H1 (cell line): Measurements from ENCODE around the gene CHRNA9. TPM values are rescaled to one million over a fixed set of nuclear protein-coding genes. Genes with fewer than 3 reads are reported as not detected.

Experiments
- CTCF ChIA-PET: fragments of 300-600 bp; sonication (Branson Sonifier 250); formaldehyde crosslinking; loops from one replicate; lab custom pipeline; 2021; ENCODE audit not compliant: partially characterized antibody; lab: Charles Lee
- POLR2A ChIA-PET: fragments of 300-600 bp; sonication (Branson Sonifier 250); formaldehyde crosslinking; loops from one replicate; lab custom pipeline; 2021; ENCODE audit warnings: inconsistent platforms; ENCODE audit not compliant: partially characterized antibody; lab: Charles Lee
- DNase-seq, 2 experiments: peaks; one replicate each; pipeline versions ENCODE4 v3.0.0 to v3.0.0-alpha.2; 2010 to 2022; ENCODE audit warnings: low spot score in 2 of 2, low read depth in 1 of 2, mixed read lengths in 1 of 2
- FAIRE-seq: peaks from 2 replicates; lab custom pipeline; 2011; peaks lifted over from hg19 to GRCh38; lab: Jason Lieb, UNC
- H2AFZ ChIP-seq: 2 replicates; pipeline ENCODE4 v1.8.1; 2012; ENCODE audit warnings: low read length, inconsistent platforms
- H2AK5ac ChIP-seq: 2 replicates; pipeline ENCODE4 v1.6.1; 2013; ENCODE audit warnings: low read depth, low read length
- H2BK120ac ChIP-seq: replicated peaks from 2 replicates; pipeline ENCODE3; 2013; ENCODE audit warnings: low read depth, low read length, inconsistent platforms
- H2BK12ac ChIP-seq: 2 replicates; pipeline ENCODE4 v1.6.1; 2013; ENCODE audit warnings: low read depth, low read length
- H2BK15ac ChIP-seq: 2 replicates; pipeline ENCODE4 v1.6.1; 2013; ENCODE audit warnings: low read length
- H2BK20ac ChIP-seq: 2 replicates; pipeline ENCODE4 v1.6.1; 2013; ENCODE audit warnings: low read length
- H2BK5ac ChIP-seq: 2 replicates; pipeline ENCODE4 v1.6.1; 2013; ENCODE audit warnings: low read depth, low read length
- H3K14ac ChIP-seq: 2 replicates; pipeline ENCODE4 v1.6.1; 2013; ENCODE audit warnings: inconsistent platforms; ENCODE audit not compliant: insufficient read length
- H3K18ac ChIP-seq: 2 replicates; pipeline ENCODE4 v1.6.1; 2013; ENCODE audit warnings: low read length; ENCODE audit errors: extremely low read depth
- H3K23ac ChIP-seq: 2 replicates; pipeline ENCODE4 v1.6.1; 2013; ENCODE audit warnings: inconsistent platforms; ENCODE audit not compliant: insufficient read length
- H3K23me2 ChIP-seq: 2 replicates; pipeline ENCODE4 v1.6.1; 2013; ENCODE audit warnings: low read depth, low read length
- H3K27ac ChIP-seq: 2 replicates; pipeline ENCODE4 v1.6.1; 2011; ENCODE audit warnings: low read depth, low read length, inconsistent platforms
- H3K27me3 ChIP-seq, 4 experiments: replicated peaks in 1 of 4; 1 replicate in 1 of 4; 2 replicates in 3 of 4; pipeline versions ENCODE4 v1.6.1 to v1.8.1; 2011 to 2013; ENCODE audit warnings: low read length in 3 of 4, mild to moderate bottlenecking in 3 of 4, inconsistent platforms in 2 of 4, mixed read lengths in 2 of 4, moderate library complexity in 1 of 4; ENCODE audit not compliant: control insufficient read depth in 3 of 4, insufficient read depth in 3 of 4; ENCODE audit errors: extremely low read depth in 1 of 4
- H3K36me3 ChIP-seq, 4 experiments: 2 replicates each; pipeline versions ENCODE4 v1.6.1 to v1.8.1; 2011 to 2013; ENCODE audit warnings: mild to moderate bottlenecking in 4 of 4, low read length in 3 of 4, moderate library complexity in 2 of 4, control low read depth in 1 of 4, inconsistent platforms in 1 of 4; ENCODE audit not compliant: insufficient read depth in 4 of 4, control insufficient read depth in 2 of 4
- H3K4ac ChIP-seq: replicated peaks from 2 replicates; pipeline ENCODE3; 2013; ENCODE audit warnings: low read length, low read depth, mixed read lengths, inconsistent platforms; ENCODE audit not compliant: insufficient read length
- H3K4me1 ChIP-seq, 4 experiments: replicated peaks in 1 of 4; 1 replicate in 1 of 4; 2 replicates in 3 of 4; pipeline versions ENCODE4 v1.6.1 to v1.8.1; 2011 to 2013; ENCODE audit warnings: low read length in 3 of 4, inconsistent platforms in 2 of 4, mixed read lengths in 1 of 4; ENCODE audit not compliant: insufficient read depth in 4 of 4, control insufficient read depth in 3 of 4
- H3K4me2 ChIP-seq, 2 experiments: 2 replicates each; pipeline versions ENCODE4 v1.6.1 to v1.8.1; 2011 to 2013; ENCODE audit warnings: low read depth in 2 of 2, low read length in 2 of 2, control low read depth in 1 of 2, inconsistent platforms in 1 of 2, mild to moderate bottlenecking in 1 of 2; ENCODE audit not compliant: insufficient read depth in 1 of 2
- H3K4me3 ChIP-seq, 4 experiments: fragments of 200-600, 300-600 bp in 1 of 4; sonication (generic), shearing (Covaris generic), sonication (Bioruptor Twin) in 1 of 4; 2 replicates each; pipeline versions ENCODE4 v1.5.1 to v1.8.1; 2011 to 2016; ENCODE audit warnings: low read length in 4 of 4, low read depth in 3 of 4, control low read depth in 2 of 4, inconsistent platforms in 2 of 4, mild to moderate bottlenecking in 2 of 4, mixed read lengths in 1 of 4, moderate library complexity in 1 of 4; ENCODE audit not compliant: insufficient read depth in 2 of 4; ENCODE audit errors: extremely low read depth in 1 of 4
- H3K56ac ChIP-seq: replicated peaks from 2 replicates; pipeline ENCODE3; 2013; ENCODE audit warnings: low read depth, mild to moderate bottlenecking, mixed read lengths, low read length, inconsistent platforms; ENCODE audit not compliant: insufficient read length
- H3K79me1 ChIP-seq: 2 replicates; pipeline ENCODE4 v1.6.1; 2013; ENCODE audit warnings: low read depth, low read length, control low read depth
- H3K79me2 ChIP-seq, 2 experiments: 2 replicates each; pipeline versions ENCODE4 v1.6.1 to v1.8.1; 2012 to 2013; ENCODE audit warnings: low read length in 2 of 2, mild to moderate bottlenecking in 2 of 2, inconsistent platforms in 1 of 2; ENCODE audit not compliant: insufficient read depth in 2 of 2, control insufficient read depth in 1 of 2
- H3K9ac ChIP-seq, 4 experiments: replicated peaks in 1 of 4; 1 replicate in 1 of 4; 2 replicates in 3 of 4; pipeline versions ENCODE4 v1.6.1 to v1.8.1; 2011 to 2013; ENCODE audit warnings: low read depth in 3 of 4, low read length in 3 of 4, control low read depth in 2 of 4, mild to moderate bottlenecking in 2 of 4, moderate library complexity in 2 of 4, inconsistent platforms in 1 of 4; ENCODE audit errors: extremely low read depth in 1 of 4
- H3K9me3 ChIP-seq, 2 experiments: 2 replicates each; pipeline versions ENCODE4 v1.6.1 to v1.8.1; 2012 to 2013; ENCODE audit warnings: mild to moderate bottlenecking in 2 of 2, moderate library complexity in 2 of 2, control low read depth in 1 of 2, inconsistent platforms in 1 of 2, low read depth in 1 of 2, low read length in 1 of 2, mixed read lengths in 1 of 2; ENCODE audit not compliant: insufficient read depth in 2 of 2
- H4K20me1 ChIP-seq, 2 experiments: replicated peaks in 1 of 2; 2 replicates each; pipeline versions ENCODE3 to v1.8.1; 2011 to 2013; ENCODE audit warnings: inconsistent platforms in 2 of 2, low read length in 2 of 2, mild to moderate bottlenecking in 1 of 2; ENCODE audit not compliant: insufficient read depth in 2 of 2, control insufficient read depth in 1 of 2
- H4K5ac ChIP-seq: 2 replicates; pipeline ENCODE4 v1.6.1; 2013; ENCODE audit warnings: low read length, low read depth, mixed read lengths, inconsistent platforms; ENCODE audit not compliant: insufficient read length
- H4K8ac ChIP-seq: 2 replicates; pipeline ENCODE4 v1.8.0; 2013; ENCODE audit warnings: mild to moderate bottlenecking, moderate library complexity, low read length, inconsistent platforms; ENCODE audit not compliant: insufficient read depth; ENCODE audit errors: extremely low read depth
- H4K91ac ChIP-seq: replicated peaks from 2 replicates; pipeline ENCODE3; 2013; ENCODE audit warnings: low read length, mixed read lengths, inconsistent platforms; ENCODE audit not compliant: insufficient read length
- CBX8 ChIP-seq: fragments of 300-800, 300-1000 bp; sonication (generic); IDR thresholded peaks from 2 replicates; pipeline ENCODE4 v1.7.1; 2016; ENCODE audit warnings: low read depth, low read length, borderline replicate concordance
- EGR1 ChIP-seq: IDR thresholded peaks from 2 replicates; pipeline ENCODE4 v1.6.1; 2011; ENCODE audit warnings: low read depth, low read length, borderline replicate concordance
- JUN ChIP-seq: IDR thresholded peaks from 2 replicates; pipeline ENCODE4 v1.6.1; 2011; ENCODE audit warnings: low read depth, mild to moderate bottlenecking, improper control_type of control experiment, low read length
- KDM5A ChIP-seq: fragments of 200-600 bp; IDR thresholded peaks from 2 replicates; pipeline ENCODE4 v1.7.1; 2012; ENCODE audit warnings: mild to moderate bottlenecking, low read length, inconsistent platforms, mixed read lengths
- MAX ChIP-seq: IDR thresholded peaks from 2 replicates; pipeline ENCODE4 v1.6.1; 2012; ENCODE audit warnings: inconsistent platforms
- NRF1 ChIP-seq: IDR thresholded peaks from 2 replicates; pipeline ENCODE4 v1.6.1; 2011; ENCODE audit warnings: mild to moderate bottlenecking, low read depth, low read length, improper control_type of control experiment
- PHF8 ChIP-seq: fragments of 200-600 bp; sonication (generic); conservative IDR thresholded peaks from 2 replicates; pipeline ENCODE4 v1.7.1; 2012; ENCODE audit warnings: low read depth, mild to moderate bottlenecking, inconsistent platforms, low read length, moderate library complexity
- POLR2A ChIP-seq, 2 experiments: IDR thresholded peaks; 1 replicate in 1 of 2; 2 replicates in 1 of 2; pipeline ENCODE4 v1.6.1; 2011; ENCODE audit warnings: low read depth in 2 of 2, low read length in 2 of 2, mild to moderate bottlenecking in 2 of 2; ENCODE audit errors: control extremely low read depth in 1 of 2
- POLR2AphosphoS5 ChIP-seq: IDR thresholded peaks from 2 replicates; pipeline ENCODE4 v1.6.1; 2011; ENCODE audit warnings: low read depth, low read length
- SIN3A ChIP-seq, 2 experiments: IDR thresholded peaks in 1 of 2; conservative IDR thresholded peaks in 1 of 2; 2 replicates each; pipeline ENCODE4 v1.6.1; 2011 to 2012; ENCODE audit warnings: low read length in 2 of 2, improper control_type of control experiment in 1 of 2, low read depth in 1 of 2, mild to moderate bottlenecking in 1 of 2
- WGBS, 2 experiments: shearing (Covaris generic) in 1 of 2; methylation state at CpG; one replicate each; pipeline versions ENCODE4 v1.1.6 to v1.1.7; 2013 to 2015; ENCODE audit warnings: low lambda C conversion rate in 2 of 2, mixed read lengths in 2 of 2, inconsistent platforms in 1 of 2, low coverage in 1 of 2, missing lambda C conversion rate in 1 of 2; ENCODE audit not compliant: insufficient replicate concordance in 2 of 2, insufficient coverage in 1 of 2, insufficient read length in 1 of 2; ENCODE audit errors: extremely low coverage in 1 of 2, missing lambda C conversion rate in 1 of 2; 5-methylcytosine and 5-hydroxymethylcytosine counted together
- polyA plus RNA-seq, 7 experiments: library from polyadenylated mRNA; depleted of rRNA in 3 of 7; stranded (reverse) in 5 of 7; unstranded in 2 of 7; fragments of >200 nt in 5 of 7; fragments of 200-250 nt in 2 of 7; gene quantifications; 1 replicate in 5 of 7; 2 replicates in 1 of 7; 4 replicates in 1 of 7; pipeline versions ENCODE4 v1.2.1 to v1.2.3, GENCODE V29; 2011 to 2013; ENCODE audit warnings: missing spikeins in 2 of 7, mixed read lengths in 2 of 7
- total RNA-seq: library from RNA; stranded (reverse); fragmentation: NEBNext Ultra II Directional; extraction: Animal tissue kit (Norgen Biotek cat#: 25700); gene quantifications from 2 replicates; pipeline ENCODE4 v1.2.1, GENCODE V29; 2021

The CHRNA9 gene
- total and polyA plus RNA-seq, 2 of the 8 experiments (the other 6 are each of a cell fraction or from before 2014, with no cell fraction given), result 1.4 to 3.3 TPM

GRCh38 chr4:40300371-40301162 is 34.6 kb upstream of the CHRNA9 start:
- Histone ChIP-seq H4K8ac (no peak overlapping the region), H3K18ac (no peak overlapping the region), H2BK120ac (no peak overlapping the region), H3K79me1 (no peaks in the 10 kb centered on the region), H3K4me2 (no peak overlapping the region), H3K23me2 (peaks cover 3% of the 10 kb centered on the region; the same call in 1 of the 2 replicates), H2BK20ac (no peak overlapping the region), H3K23ac (no peak overlapping the region), H2AK5ac (no peak overlapping the region), H4K20me1 (no peaks in the 10 kb centered on the region), H3K27me3 (no peaks in the 10 kb centered on the region), H3K27ac (no peak overlapping the region), H3K9ac (no peak overlapping the region), H3K56ac (no peak overlapping the region), H3K9me3 (peaks cover 5% of the 10 kb centered on the region in 2 experiments; a peak in 2 of 4 replicates), H3K4me1 (peaks cover 0 to 5% (median 2%) of the 10 kb centered on the region in 4 experiments; a peak in 3 of 7 replicates), H2BK5ac (no peak overlapping the region), H3K79me2 (no peaks in the 10 kb centered on the region), H3K4me3 (no peak overlapping the region), H4K5ac (no peak overlapping the region), H3K4ac (no peak overlapping the region), H3K14ac (no peak overlapping the region), H4K91ac (no peak overlapping the region), H2BK15ac (no peak overlapping the region), H2AFZ (no peak overlapping the region), H2BK12ac (no peak overlapping the region), H3K36me3 (no peaks in the 10 kb centered on the region)
- ChIA-PET CTCF (interaction anchor here (1.0 kb wide), 1 partner anchor 21 kb away, joined by 4 read pairs; no protein-coding TSS in a partner anchor), POLR2A (no interaction called here)
- DNase-seq (no peak), FAIRE-seq (no peak)
- TF ChIP-seq KDM5A (no peak), CBX8 (no peak), JUN (no peak), PHF8 (no peak), POLR2A (IDR thresholded peaks at IDR 0.05; ENCODE audit: control extremely low read depth in 1 of 2, low read depth in 2 of 2, low read length in 2 of 2) (no peak), EGR1 (no peak), MAX (no peak), NRF1 (no peak), POLR2AphosphoS5 (no peak), SIN3A (conservative IDR thresholded peaks at IDR 0.05 in 1 of 2, IDR thresholded peaks at IDR 0.05 in 1 of 2; ENCODE audit: low read depth in 1 of 2, low read length in 2 of 2) (no peak)
- WGBS, 2 experiments, result 96% methylated on average over 9 of the region's 9 CpGs; no CpG with 5 or more reads in 1 of the 2 experiments
